Measurements from ENCODE around the gene ZBTB20.

DNA sequence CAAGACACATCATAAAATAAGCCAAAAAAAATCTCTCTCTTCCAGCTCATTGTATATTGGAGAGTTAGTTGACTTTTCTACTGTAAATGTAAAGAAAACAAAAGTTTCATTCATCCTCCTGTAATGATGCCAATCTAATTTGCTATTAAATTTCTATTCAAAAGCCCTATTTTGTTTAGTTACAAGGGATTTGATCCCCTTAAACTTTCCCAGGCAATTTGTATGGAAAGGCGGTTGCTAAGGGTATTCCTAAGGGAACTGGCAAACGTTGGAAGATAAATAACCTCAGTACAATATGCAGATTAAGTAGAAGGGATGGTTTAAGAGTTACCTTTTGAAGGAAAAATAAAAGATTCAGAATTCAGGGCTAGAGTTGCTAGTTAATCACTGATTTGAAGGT, 500.6 kb downstream of the ZBTB20 start:
- TF ChIP-seq, protein P1, sequence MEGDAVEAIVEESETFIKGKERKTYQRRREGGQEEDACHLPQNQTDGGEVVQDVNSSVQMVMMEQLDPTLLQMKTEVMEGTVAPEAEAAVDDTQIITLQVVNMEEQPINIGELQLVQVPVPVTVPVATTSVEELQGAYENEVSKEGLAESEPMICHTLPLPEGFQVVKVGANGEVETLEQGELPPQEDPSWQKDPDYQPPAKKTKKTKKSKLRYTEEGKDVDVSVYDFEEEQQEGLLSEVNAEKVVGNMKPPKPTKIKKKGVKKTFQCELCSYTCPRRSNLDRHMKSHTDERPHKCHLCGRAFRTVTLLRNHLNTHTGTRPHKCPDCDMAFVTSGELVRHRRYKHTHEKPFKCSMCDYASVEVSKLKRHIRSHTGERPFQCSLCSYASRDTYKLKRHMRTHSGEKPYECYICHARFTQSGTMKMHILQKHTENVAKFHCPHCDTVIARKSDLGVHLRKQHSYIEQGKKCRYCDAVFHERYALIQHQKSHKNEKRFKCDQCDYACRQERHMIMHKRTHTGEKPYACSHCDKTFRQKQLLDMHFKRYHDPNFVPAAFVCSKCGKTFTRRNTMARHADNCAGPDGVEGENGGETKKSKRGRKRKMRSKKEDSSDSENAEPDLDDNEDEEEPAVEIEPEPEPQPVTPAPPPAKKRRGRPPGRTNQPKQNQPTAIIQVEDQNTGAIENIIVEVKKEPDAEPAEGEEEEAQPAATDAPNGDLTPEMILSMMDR (IDR thresholded peaks at IDR 0.05; ENCODE audit: low read depth, low read length), result no peak
- TF ChIP-seq EZH2phosphoT487 (IDR thresholded peaks at IDR 0.05; ENCODE audit: low read depth), result no peak

All from OCI-LY3 (cell line).